Anterior cingulate cortex (tissue), 58 donors: ENCODE data around the gene SDK2.

Experiments
- DNase-seq, 58 donors: peaks; one replicate each; lab custom pipeline; 2025; lab: John Stamatoyannopoulos, UW

Gene SDK2

GRCh38 chr17:73437826-73438225, 206.4 kb downstream of the SDK2 start:
- no peak for DNase-seq

- no peak for DNase-seq
Observed at GRCh38 chr17:73436954-73437353, 207.3 kb downstream of the SDK2 start.

DNA sequence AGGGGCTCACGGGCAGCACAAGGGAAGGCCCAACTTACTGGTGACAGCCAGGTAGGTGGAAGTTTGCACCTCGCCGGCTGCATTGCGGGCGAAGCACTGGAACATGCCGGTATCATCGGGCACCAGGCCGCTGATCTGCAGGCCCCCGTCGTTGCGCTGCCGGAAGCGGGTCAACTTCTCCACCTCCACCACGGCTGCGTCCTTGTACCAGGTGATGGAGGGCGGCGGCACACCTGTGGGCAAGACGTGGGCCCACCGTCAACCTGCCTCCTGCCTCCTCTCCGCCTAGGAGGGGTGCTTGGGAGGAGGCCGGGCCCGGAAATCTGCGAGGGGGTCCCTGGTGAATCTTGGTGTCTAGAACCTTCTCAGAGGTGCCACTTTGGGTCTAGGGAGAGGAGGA, 208.8 kb downstream of the SDK2 start:
- no peak for DNase-seq

GRCh38 chr17:73434154-73434553, 210.1 kb downstream of the SDK2 start:
- DNase-seq: no peak

- DNase-seq: no peak
Observed at GRCh38 chr17:73433501-73433900, 210.7 kb downstream of the SDK2 start.

- DNase-seq: no peak
Observed at GRCh38 chr17:73432624-73433190, 211.5 kb downstream of the SDK2 start.

GRCh38 chr17:73431401-73432205, 212.6 kb downstream of the SDK2 start:
- DNase-seq: no peak

- DNase-seq: no peak
Observed at GRCh38 chr17:73430848-73431247, 213.4 kb downstream of the SDK2 start.

DNA sequence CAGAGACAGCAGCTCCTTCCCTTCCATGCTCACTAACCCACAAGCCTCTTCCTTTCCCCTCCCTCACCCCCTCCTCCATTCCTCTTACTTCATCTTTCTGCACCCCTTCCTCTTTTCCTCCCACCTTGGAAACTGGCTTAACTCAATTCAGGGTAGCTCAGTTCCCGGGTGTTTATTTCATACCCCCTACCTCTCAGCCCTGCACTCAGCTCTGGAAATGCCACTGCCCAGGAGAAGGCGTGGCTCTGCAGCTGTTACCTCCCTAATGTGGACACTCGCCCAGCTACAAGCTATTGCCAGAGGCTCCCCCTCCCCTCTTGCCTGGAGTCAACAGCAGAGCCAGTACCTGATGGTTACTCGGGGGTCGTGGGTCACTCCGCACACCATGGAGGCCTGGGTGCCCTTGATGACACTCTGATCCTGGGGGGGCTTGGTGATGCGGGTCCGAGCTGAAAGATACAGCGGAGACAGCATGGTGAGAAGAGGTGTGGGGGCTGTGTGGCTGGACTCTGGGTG, 214.0 kb downstream of the SDK2 start:
- DNase-seq: no peak

GRCh38 chr17:73429440-73430164, 214.6 kb downstream of the SDK2 start:
- DNase-seq: peak in 57 of 58 donors; percentile 5 to 92 (median 69)

- no peak for DNase-seq
Observed at GRCh38 chr17:73427198-73427597, 217.0 kb downstream of the SDK2 start.

DNA sequence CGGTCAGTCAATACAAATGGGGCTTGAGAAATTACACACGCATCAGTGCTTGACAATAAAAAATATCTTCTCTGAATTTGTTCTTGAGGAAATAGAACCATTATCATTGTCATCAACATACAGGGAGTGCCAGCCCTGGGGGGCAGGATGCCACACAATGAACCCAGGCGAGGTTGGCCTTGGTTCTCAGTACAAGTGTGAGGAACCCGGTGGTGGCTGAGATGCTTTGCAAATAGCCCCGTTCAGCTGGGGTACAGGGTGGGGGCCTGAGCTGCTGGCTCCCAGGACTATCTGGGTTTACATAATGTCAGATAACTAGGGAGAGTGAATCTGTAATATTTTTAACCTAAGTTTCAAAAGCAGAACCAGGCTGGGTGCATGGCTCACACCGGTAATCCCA, 219.7 kb downstream of the SDK2 start:
- no peak for DNase-seq

DNA sequence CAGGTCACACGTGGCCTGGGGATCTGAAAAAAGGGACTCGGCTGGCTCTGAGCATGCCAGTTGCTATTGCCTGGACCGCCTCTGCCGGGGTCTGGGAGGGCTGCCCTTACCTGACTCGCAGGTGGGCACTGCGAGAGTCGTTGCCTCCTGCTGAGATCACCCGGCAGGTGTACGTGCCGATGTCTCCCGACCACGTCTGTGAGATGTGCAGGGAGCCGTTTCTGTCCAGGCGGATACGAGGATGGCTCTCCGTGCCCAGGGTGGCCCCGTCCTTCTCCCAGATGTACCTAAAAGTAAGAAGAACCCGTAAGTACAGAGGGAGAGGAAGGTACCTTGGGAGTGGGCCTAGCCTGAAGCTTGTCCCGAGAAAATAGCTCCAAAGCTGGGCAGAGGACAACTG, 220.4 kb downstream of the SDK2 start:
- no peak for DNase-seq

- no peak for DNase-seq
Observed at GRCh38 chr17:73423159-73423715, 221.0 kb downstream of the SDK2 start.

DNA sequence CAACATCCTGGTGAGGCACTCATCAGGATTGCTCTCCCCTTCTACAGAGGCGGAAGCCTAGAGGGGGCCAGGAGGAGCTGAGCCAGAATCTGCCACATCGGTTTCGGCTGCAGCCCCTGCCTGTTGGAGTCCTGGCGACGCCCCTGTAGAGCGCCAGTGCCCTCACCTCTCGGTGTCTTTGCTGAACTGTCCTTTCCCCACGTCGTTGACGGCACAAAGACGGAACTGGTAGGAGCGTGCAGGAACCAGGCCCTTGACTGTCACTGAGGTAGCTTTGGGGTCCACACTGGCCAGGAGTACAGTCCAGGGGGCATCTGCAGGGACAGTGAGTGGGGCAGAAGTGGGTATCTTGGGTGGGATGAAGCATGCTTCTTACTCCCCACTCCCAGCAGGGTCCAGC, 222.1 kb downstream of the SDK2 start:
- no peak for DNase-seq

DNA sequence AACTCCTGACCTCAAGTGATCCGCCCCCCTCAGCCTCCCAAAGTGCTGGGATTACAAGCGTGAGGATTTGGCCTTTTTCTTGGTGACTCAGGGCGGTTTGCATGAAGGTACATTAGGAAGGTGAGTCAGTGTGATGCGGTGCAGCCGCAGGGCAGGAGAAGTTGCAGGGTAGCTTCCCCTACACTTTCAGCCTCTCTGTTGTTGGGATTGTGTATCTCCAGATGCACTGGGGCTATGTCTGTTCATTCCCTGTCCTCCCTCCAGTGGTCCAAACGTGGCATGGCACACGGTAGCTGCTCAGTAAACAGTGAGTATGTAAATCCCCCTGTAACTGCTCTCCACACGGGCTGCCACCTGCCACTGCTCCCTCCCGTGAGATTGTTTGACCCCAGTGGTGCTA, 223.3 kb downstream of the SDK2 start:
- no peak for DNase-seq

DNA sequence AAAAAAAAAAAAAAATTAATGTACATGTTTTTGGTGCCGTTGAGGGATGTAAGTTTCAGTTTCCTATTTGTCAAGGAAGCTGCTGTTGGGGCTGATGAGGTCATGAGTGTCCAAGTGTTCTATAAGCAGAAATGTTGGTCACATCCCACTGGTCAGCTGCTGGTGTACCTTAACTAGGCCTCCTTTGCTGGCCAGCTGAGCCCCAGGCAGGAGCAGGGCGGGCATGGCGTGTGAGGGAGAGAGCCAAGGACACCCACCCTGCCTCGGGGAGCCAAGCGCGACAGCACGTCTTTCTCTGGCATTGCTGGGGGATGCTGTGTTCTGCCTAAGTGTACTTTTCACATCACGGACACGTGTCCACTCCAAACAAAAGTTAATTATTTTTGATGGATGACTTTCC, 224.4 kb downstream of the SDK2 start:
- DNase-seq: no peak

DNA sequence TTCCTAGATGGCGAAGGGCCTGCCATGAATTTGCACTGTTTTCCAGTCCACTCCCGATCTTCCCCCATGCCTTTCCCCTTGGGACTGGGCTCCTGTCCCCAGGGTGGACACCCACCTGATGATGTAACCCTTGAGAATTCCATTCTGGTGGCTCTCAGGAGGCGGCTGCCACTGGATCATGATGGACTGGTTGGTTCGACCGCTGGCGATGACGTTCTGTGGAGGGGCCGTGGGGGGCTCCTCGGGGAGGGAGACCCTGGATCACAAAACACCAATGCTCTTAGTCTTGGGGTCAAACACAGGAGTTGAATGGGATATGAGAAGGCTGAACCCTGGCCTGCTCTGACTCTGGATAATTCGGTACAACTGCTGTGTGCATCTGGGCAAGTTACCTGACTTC, 225.2 kb downstream of the SDK2 start:
- no peak for DNase-seq

- DNase-seq: no peak
Observed at GRCh38 chr17:73415782-73416181, 228.5 kb downstream of the SDK2 start.

DNA sequence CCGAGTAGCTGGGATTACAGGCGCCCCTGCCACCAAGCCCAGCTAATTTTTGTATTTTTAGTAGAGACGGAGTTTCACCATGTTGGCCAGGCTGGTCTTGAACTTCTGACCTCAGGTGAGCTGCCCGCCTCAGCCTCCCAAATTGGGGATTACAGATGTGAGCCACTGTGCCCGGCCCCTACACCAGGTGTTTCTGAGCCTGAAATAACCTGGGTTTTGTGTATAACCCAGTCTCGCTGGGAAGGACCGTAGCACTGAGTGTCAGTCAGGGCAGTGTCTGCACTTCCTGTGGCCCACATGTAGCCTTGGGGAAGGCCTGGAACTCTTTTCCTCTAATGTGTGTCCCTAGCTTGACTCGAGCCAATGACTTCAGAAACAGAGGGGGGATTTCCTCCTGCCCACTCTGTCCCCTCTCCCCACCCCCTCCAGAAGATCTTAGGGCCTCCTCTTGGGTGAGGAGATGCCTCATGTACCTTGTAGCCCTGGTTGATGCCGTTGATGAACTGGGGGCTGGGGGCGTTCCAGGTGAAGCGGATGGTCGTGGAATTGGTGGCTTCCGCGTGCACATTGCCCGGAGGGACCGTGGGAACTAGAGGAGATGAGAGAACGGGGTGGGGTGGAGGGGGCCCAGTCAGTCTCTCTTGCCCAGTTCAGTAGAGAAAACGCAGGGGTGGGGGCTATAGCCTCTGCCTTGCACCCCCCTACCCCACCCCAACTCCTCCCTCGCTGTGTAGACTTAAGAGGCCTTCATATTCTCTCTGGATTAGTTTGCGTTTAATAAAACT, 229.9 kb downstream of the SDK2 start:
- no peak for DNase-seq
